H9 (cell line): Measurements from ENCODE around the gene SDHC. TPM values are rescaled to one million over a fixed set of nuclear protein-coding genes. Genes with fewer than 3 reads are reported as not detected.
A peak's percentile ranks its signal among the peaks of the same experiment; 100 is the strongest.
"Not testable (repeated sequence)": the region's sequence is repeated elsewhere in the genome, so short reads cannot be mapped to it uniquely, and the experiment has no call there.

Source experiments
- DNase-seq: peaks from one replicate; pipeline ENCODE4 v3.0.0-alpha.2; 2017
- H2AFZ ChIP-seq: one replicate; pipeline ENCODE4 v1.6.1; 2013; ENCODE audit warnings: mild to moderate bottlenecking, low read length, control low read depth, moderate library complexity
- H2AK5ac ChIP-seq: 2 replicates; pipeline ENCODE4 v1.6.1; 2013; ENCODE audit warnings: low read length, control low read depth, mixed read lengths; ENCODE audit not compliant: insufficient read length
- H2BK120ac ChIP-seq: one replicate; pipeline ENCODE4 v1.6.1; 2013; ENCODE audit warnings: low read depth, mild to moderate bottlenecking, low read length, control low read depth, inconsistent platforms; ENCODE audit not compliant: poor library complexity, severe bottlenecking
- H2BK12ac ChIP-seq: 2 replicates; pipeline ENCODE4 v1.6.1; 2013; ENCODE audit warnings: low read length, control low read depth, mixed read lengths, low read depth; ENCODE audit not compliant: insufficient read length
- H2BK15ac ChIP-seq: 2 replicates; pipeline ENCODE4 v1.6.1; 2013; ENCODE audit warnings: low read depth, low read length, control low read depth
- H2BK20ac ChIP-seq: one replicate; pipeline ENCODE4 v1.6.1; 2013; ENCODE audit warnings: low read depth, mild to moderate bottlenecking, low read length, control low read depth, inconsistent platforms; ENCODE audit not compliant: poor library complexity, severe bottlenecking
- H2BK5ac ChIP-seq: 2 replicates; pipeline ENCODE4 v1.6.1; 2013; ENCODE audit warnings: low read length, control low read depth, mixed read lengths; ENCODE audit not compliant: insufficient read length
- H3K14ac ChIP-seq: 2 replicates; pipeline ENCODE4 v1.6.1; 2013; ENCODE audit warnings: low read length, control low read depth; ENCODE audit not compliant: insufficient read depth
- H3K18ac ChIP-seq: 2 replicates; pipeline ENCODE4 v1.6.1; 2013; ENCODE audit warnings: low read depth, mild to moderate bottlenecking, mixed read lengths, low read length, control low read depth; ENCODE audit not compliant: insufficient read length
- H3K23ac ChIP-seq: 2 replicates; pipeline ENCODE4 v1.6.1; 2013; ENCODE audit warnings: low read length, control low read depth, mixed read lengths, low read depth; ENCODE audit not compliant: insufficient read length
- H3K23me2 ChIP-seq: 2 replicates; pipeline ENCODE4 v1.6.1; 2013; ENCODE audit warnings: low read depth, mild to moderate bottlenecking, mixed read lengths, low read length, control low read depth; ENCODE audit not compliant: insufficient read length, poor library complexity, severe bottlenecking
- H3K27ac ChIP-seq: 2 replicates; pipeline ENCODE4 v1.5.1; 2013; ENCODE audit warnings: low read length, control low read depth, mixed read lengths, low read depth; ENCODE audit not compliant: insufficient read length
- H3K27me3 ChIP-seq: 2 replicates; pipeline ENCODE4 v1.6.1; 2013; ENCODE audit warnings: low read length, control low read depth, inconsistent platforms; ENCODE audit not compliant: insufficient read depth
- H3K4ac ChIP-seq: 2 replicates; pipeline ENCODE4 v1.6.1; 2013; ENCODE audit warnings: low read depth, mild to moderate bottlenecking, control low read depth, inconsistent platforms, low read length, moderate library complexity
- H3K4me1 ChIP-seq: 2 replicates; pipeline ENCODE4 v1.6.1; 2013; ENCODE audit warnings: low read length, control low read depth, inconsistent platforms; ENCODE audit not compliant: insufficient read depth
- H3K4me2 ChIP-seq: 2 replicates; pipeline ENCODE4 v1.6.1; 2013; ENCODE audit warnings: low read length, control low read depth, mixed read lengths; ENCODE audit not compliant: insufficient read length, insufficient read depth
- H3K56ac ChIP-seq: 2 replicates; pipeline ENCODE4 v1.6.1; 2013; ENCODE audit warnings: low read depth, mild to moderate bottlenecking, mixed read lengths, low read length, control low read depth; ENCODE audit not compliant: insufficient read length
- H3K79me1 ChIP-seq: 2 replicates; pipeline ENCODE4 v1.6.1; 2013; ENCODE audit warnings: low read depth, mild to moderate bottlenecking, moderate library complexity, low read length, control low read depth, inconsistent platforms; ENCODE audit not compliant: insufficient read depth, poor library complexity, severe bottlenecking
- H3K79me2 ChIP-seq: 2 replicates; pipeline ENCODE4 v1.6.1; 2013; ENCODE audit warnings: low read length, control low read depth, inconsistent platforms; ENCODE audit not compliant: insufficient read depth
- H3K9ac ChIP-seq: 2 replicates; pipeline ENCODE4 v1.6.1; 2013; ENCODE audit warnings: low read length, control low read depth, mixed read lengths; ENCODE audit not compliant: insufficient read length; ENCODE audit errors: extremely low read depth
- H3K9me3 ChIP-seq: one replicate; pipeline ENCODE4 v1.6.1; 2013; ENCODE audit warnings: low read depth, low read length, inconsistent platforms; ENCODE audit not compliant: control insufficient read depth
- H3T11ph ChIP-seq: one replicate; pipeline ENCODE4 v1.6.1; 2013; ENCODE audit warnings: mild to moderate bottlenecking, low read length, control low read depth, inconsistent platforms
- H4K20me1 ChIP-seq: one replicate; pipeline ENCODE4 v1.6.1; 2013; ENCODE audit not compliant: control insufficient read depth, insufficient read length, insufficient read depth
- H4K5ac ChIP-seq: 2 replicates; pipeline ENCODE4 v1.6.1; 2013; ENCODE audit warnings: low read depth, mild to moderate bottlenecking, mixed read lengths, low read length, control low read depth; ENCODE audit not compliant: insufficient read length
- H4K8ac ChIP-seq: replicated peaks from 2 replicates; pipeline ENCODE4 v1.6.1; 2013; ENCODE audit warnings: low read length, control low read depth, mixed read lengths, low read depth; ENCODE audit not compliant: insufficient read length
- H4K91ac ChIP-seq: 2 replicates; pipeline ENCODE4 v1.6.1; 2013; ENCODE audit warnings: low read depth, mild to moderate bottlenecking, moderate library complexity, mixed read lengths, low read length, control low read depth; ENCODE audit not compliant: insufficient read length
- H3K27ac Mint-ChIP-seq, 3 experiments: 2 replicates in 2 of 3; 3 replicates in 1 of 3; pipeline ENCODE4 v1.8.0; 2020 to 2021; ENCODE audit warnings: mixed read lengths in 3 of 3, mild to moderate bottlenecking in 1 of 3, moderate library complexity in 1 of 3
- H3K27me3 Mint-ChIP-seq: 2 replicates; pipeline ENCODE4 v1.8.0; 2021; ENCODE audit warnings: low read depth, mild to moderate bottlenecking, moderate library complexity, mixed read lengths
- H3K36me3 Mint-ChIP-seq, 3 experiments: 2 replicates in 2 of 3; 3 replicates in 1 of 3; pipeline ENCODE4 v1.8.0; 2020 to 2021; ENCODE audit warnings: low read depth in 3 of 3, mixed read lengths in 3 of 3; ENCODE audit not compliant: insufficient read depth in 1 of 3
- H3K4me1 Mint-ChIP-seq, 2 experiments: 2 replicates each; pipeline ENCODE4 v1.8.0; 2020; ENCODE audit warnings: mixed read lengths in 2 of 2
- H3K4me3 Mint-ChIP-seq, 2 experiments: 2 replicates in 1 of 2; 3 replicates in 1 of 2; pipeline ENCODE4 v1.8.0; 2020 to 2021; ENCODE audit warnings: mild to moderate bottlenecking in 2 of 2, mixed read lengths in 2 of 2, moderate library complexity in 1 of 2
- H3K9me3 Mint-ChIP-seq, 2 experiments: 2 replicates in 1 of 2; 3 replicates in 1 of 2; pipeline ENCODE4 v1.8.0; 2020; ENCODE audit warnings: mild to moderate bottlenecking in 2 of 2, mixed read lengths in 2 of 2, moderate library complexity in 1 of 2
- WGBS: extraction: QIAGEN DNeasy Blood & Tissue Kit; methylation state at CpG from one replicate; pipeline ENCODE4 v1.1.7; 2013; ENCODE audit warnings: missing lambda C conversion rate, low lambda C conversion rate, mixed read lengths; ENCODE audit not compliant: insufficient read length; ENCODE audit errors: extremely low coverage; 5-methylcytosine and 5-hydroxymethylcytosine counted together
- total RNA-seq: library from RNA; stranded (reverse); gene quantifications from 2 replicates; pipeline ENCODE4 v1.2.1, GENCODE V29; 2021

SDHC gene
- total RNA-seq, 1 experiment from 2014 or later = 198 TPM

- not testable (repeated sequence) for H2BK12ac ChIP-seq, H3K36me3 Mint-ChIP-seq, H3K14ac ChIP-seq, H3K27me3 ChIP-seq, H3K4me1 ChIP-seq, H3K27me3 Mint-ChIP-seq, H3K18ac ChIP-seq, H3K23me2 ChIP-seq, H2AFZ ChIP-seq, H4K5ac ChIP-seq, H4K8ac ChIP-seq, H3K4ac ChIP-seq, H3K9ac ChIP-seq, H3K27ac ChIP-seq, H2AK5ac ChIP-seq, H2BK15ac ChIP-seq, H3K79me1 ChIP-seq, H3K56ac ChIP-seq, H3K4me2 ChIP-seq, H3K9me3 Mint-ChIP-seq, H3K23ac ChIP-seq, H3K79me2 ChIP-seq, H3T11ph ChIP-seq, H2BK120ac ChIP-seq, H4K20me1 ChIP-seq, DNase-seq, H2BK5ac ChIP-seq, H3K4me3 Mint-ChIP-seq, H2BK20ac ChIP-seq, H3K9me3 ChIP-seq, H4K91ac ChIP-seq
- peaks cover 29 to 32% of the 10 kb centered on the region in 2 experiments for H3K4me1 Mint-ChIP-seq
- WGBS = no CpG with 5 or more reads among the region's 4 CpGs
- peak overlapping the region in 1 of 3 experiments; percentile 23; a peak in 1 of 7 replicates for H3K27ac Mint-ChIP-seq
These were observed 96.4 kb downstream of the SDHC start for GRCh38 chr1:161410636-161410970.

Other genes starting within 250 kb of the SDHC start
- gene ARHGAP30, start 244.5 kb upstream of the SDHC start, total RNA-seq = 0.13 TPM in 2 replicates
- gene NECTIN4, start 224.8 kb upstream of the SDHC start, total RNA-seq = 0.33 and 0.64 TPM in 2 replicates
- gene KLHDC9, start 216.0 kb upstream of the SDHC start, total RNA-seq = 6.6 and 7.0 TPM in 2 replicates
- 71.8 and 76.1 TPM in 2 replicates for gene PFDN2, start 196.3 kb upstream of the SDHC start, total RNA-seq
- 39.0 and 39.6 TPM in 2 replicates for gene NIT1, start 196.3 kb upstream of the SDHC start, total RNA-seq
- 44.7 and 46.7 TPM in 2 replicates for gene DEDD, start 181.7 kb upstream of the SDHC start, total RNA-seq
- gene UFC1, start 160.4 kb upstream of the SDHC start, total RNA-seq = 93.4 and 93.5 TPM in 2 replicates
- 17.9 and 18.4 TPM in 2 replicates for gene USP21, start 154.9 kb upstream of the SDHC start, total RNA-seq
- gene PPOX, start 148.0 kb upstream of the SDHC start, total RNA-seq = 33.4 and 39.8 TPM in 2 replicates
- gene B4GALT3, start 136.9 kb upstream of the SDHC start, total RNA-seq = 31.8 and 33.1 TPM in 2 replicates
- 7.0 and 9.1 TPM in 2 replicates for gene ADAMTS4, start 115.3 kb upstream of the SDHC start, total RNA-seq
- gene NDUFS2, start 112.0 kb upstream of the SDHC start, total RNA-seq = 80.3 and 84.5 TPM in 2 replicates
- 0.44 and 0.90 TPM in 2 replicates for gene FCER1G, start 99.1 kb upstream of the SDHC start, total RNA-seq
- not detected in 2 replicates for gene APOA2, start 90.8 kb upstream of the SDHC start, total RNA-seq
- gene TOMM40L, start 88.3 kb upstream of the SDHC start, total RNA-seq = 12.8 and 13.5 TPM in 2 replicates
- not detected in 2 replicates for gene NR1I3, start 76.2 kb upstream of the SDHC start, total RNA-seq
- 0.66 and 0.83 TPM in 2 replicates for gene PCP4L1, start 55.6 kb upstream of the SDHC start, total RNA-seq
- 2.7 and 3.6 TPM in 2 replicates for gene MPZ, start 4.4 kb upstream of the SDHC start, total RNA-seq
- gene CFAP126, start 53.5 kb downstream of the SDHC start, total RNA-seq = not detected in 2 replicates
- gene FCGR2A, start 191.1 kb downstream of the SDHC start, total RNA-seq = 0.55 TPM in 1 of 2 replicates, not detected in the other
- not detected in 2 replicates for gene HSPA6, start 210.2 kb downstream of the SDHC start, total RNA-seq
- gene FCGR3A, start 235.4 kb downstream of the SDHC start, total RNA-seq = not detected in 2 replicates